ENCODE data around the gene COL6A1. TPM values are rescaled to one million over a fixed set of nuclear protein-coding genes. Genes with fewer than 3 reads are reported as not detected.
"Not testable (repeated sequence)": the region's sequence is repeated elsewhere in the genome, so short reads cannot be mapped to it uniquely, and the experiment has no call there.

Gene COL6A1
- total RNA-seq, 2 donors from 2014 or later: 0.69 to 2.0 TPM

DNA sequence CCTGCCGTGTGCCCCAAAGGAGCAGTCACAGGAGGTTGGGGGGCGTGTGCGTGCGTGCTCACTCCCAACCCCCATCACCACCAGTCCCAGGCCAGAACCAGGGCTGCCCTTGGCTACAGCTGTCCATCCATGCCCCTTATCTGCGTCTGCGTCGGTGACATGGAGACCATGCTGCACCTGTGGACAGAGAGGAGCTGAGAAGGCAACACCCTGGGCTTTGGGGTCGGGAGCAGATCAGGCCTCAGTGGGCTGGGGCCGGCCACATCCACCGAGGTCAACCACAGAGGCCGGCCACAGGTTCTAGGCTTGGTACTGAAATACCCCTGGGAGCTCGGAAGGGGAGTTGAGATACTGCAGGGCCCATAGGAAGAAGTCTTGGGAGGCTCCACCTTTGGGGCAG lies 23.5 kb downstream of the COL6A1 start:
- H3K27ac Mint-ChIP-seq: no peak overlapping the region
- no peak overlapping the region for H3K4me3 Mint-ChIP-seq

GRCh38 chr21:46005481-46005881 lies 23.9 kb downstream of the COL6A1 start:
- Mint-ChIP-seq H3K4me1 (no peaks in the 10 kb centered on the region), H3K9me3 (no peaks in the 10 kb centered on the region), H3K27me3 (no peaks in the 10 kb centered on the region), H3K27ac (no peak overlapping the region), H3K4me3 (no peak overlapping the region), H3K36me3 (ENCODE audit: low read depth) (no peaks in the 10 kb centered on the region)
- ATAC-seq (replicated peaks): no peak

More for the DNA sequence above, 23.5 kb downstream of the COL6A1 start:
- no peaks in the 10 kb centered on the region for H3K4me1 Mint-ChIP-seq
- H3K27me3 Mint-ChIP-seq: no peaks in the 10 kb centered on the region
- no peaks in the 10 kb centered on the region for H3K36me3 Mint-ChIP-seq (ENCODE audit: low read depth)
- H3K9me3 Mint-ChIP-seq: no peaks in the 10 kb centered on the region
- ATAC-seq (replicated peaks): no peak

GRCh38 chr21:46005894-46006546 lies 24.4 kb downstream of the COL6A1 start:
- not testable (repeated sequence) for H3K27ac Mint-ChIP-seq; H3K27me3 Mint-ChIP-seq; H3K36me3 Mint-ChIP-seq (ENCODE audit: low read depth)

DNA sequence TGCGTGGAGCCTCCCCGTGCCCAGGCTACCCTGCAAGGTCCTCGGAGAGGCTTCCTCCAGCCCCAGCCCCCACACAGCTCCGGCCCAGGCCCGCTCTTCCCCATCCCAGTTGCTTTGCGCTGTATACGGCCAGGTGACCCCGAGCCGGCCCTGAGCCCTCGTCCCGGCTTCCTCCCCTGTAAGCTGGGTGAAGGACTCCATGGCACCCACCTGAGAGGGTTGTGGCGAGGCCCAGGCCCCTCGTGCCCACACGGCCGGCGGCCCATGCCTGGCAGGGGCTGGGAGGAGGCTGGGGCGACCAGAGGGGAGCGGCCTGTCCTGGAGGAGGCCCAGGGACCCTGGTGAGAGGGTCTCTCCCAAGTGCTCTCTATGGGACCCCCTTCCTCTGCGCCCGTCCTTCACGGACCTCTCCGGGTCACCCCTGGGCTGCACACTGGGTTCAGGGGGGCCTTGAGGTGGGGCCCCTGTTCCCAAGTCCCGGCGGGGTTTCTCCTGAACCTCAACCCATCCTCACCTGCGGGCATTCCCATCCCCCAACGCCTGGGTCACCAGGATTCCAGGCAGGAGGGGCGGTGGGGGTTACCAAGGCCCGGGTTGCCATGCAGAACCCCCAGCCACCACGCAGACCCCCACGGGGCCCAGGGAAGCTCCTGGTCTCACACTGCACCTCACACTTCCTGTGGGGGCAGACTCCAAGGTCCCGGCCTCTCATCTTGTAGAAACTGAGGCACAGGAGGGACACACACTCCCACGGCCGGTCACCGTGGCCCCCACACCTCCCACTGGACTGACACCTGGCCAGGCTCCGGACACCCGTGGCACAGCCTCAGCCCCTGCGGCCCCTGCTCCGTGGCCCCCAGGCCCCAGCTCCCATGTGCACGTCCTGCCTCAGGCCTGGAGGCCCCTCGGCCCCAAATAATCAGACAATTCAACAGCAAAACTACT lies 25.2 kb downstream of the COL6A1 start:
- Mint-ChIP-seq H3K27me3 (no peaks in the 10 kb centered on the region), H3K27ac (no peak overlapping the region), H3K4me1 (no peaks in the 10 kb centered on the region), H3K4me3 (no peak overlapping the region), H3K9me3 (no peaks in the 10 kb centered on the region), H3K36me3 (ENCODE audit: low read depth) (no peaks in the 10 kb centered on the region)
- ATAC-seq (replicated peaks): no peak

More at GRCh38 chr21:46005894-46006546, 24.4 kb downstream of the COL6A1 start:
- H3K9me3 Mint-ChIP-seq; H3K4me1 Mint-ChIP-seq; ATAC-seq (replicated peaks); H3K4me3 Mint-ChIP-seq: not testable (repeated sequence)

DNA sequence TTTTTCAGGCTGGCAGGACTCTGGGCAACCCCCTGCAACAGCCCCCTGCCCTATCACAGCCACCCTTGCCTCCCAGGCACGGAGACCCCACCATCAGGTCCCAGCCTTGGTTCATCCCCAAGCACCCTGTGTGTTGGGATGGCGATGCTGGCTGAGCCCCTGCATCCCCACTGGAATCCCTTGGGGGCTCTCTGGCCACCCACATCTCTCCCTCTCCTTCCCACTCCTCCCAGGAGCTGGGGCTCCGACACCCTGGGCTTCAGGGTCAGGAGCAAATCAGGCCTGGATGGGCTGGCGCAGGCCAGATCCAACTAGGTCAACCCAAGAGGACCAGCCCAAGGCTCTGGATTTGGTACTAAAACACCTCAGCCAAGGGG lies 25.9 kb downstream of the COL6A1 start:
- no peak for ATAC-seq (replicated peaks)
- H3K27me3 Mint-ChIP-seq: no peaks in the 10 kb centered on the region
- no peaks in the 10 kb centered on the region for H3K36me3 Mint-ChIP-seq (ENCODE audit: low read depth)
- no peak overlapping the region for H3K4me3 Mint-ChIP-seq
- H3K9me3 Mint-ChIP-seq: no peaks in the 10 kb centered on the region
- H3K27ac Mint-ChIP-seq: no peak overlapping the region
- no peaks in the 10 kb centered on the region for H3K4me1 Mint-ChIP-seq

DNA sequence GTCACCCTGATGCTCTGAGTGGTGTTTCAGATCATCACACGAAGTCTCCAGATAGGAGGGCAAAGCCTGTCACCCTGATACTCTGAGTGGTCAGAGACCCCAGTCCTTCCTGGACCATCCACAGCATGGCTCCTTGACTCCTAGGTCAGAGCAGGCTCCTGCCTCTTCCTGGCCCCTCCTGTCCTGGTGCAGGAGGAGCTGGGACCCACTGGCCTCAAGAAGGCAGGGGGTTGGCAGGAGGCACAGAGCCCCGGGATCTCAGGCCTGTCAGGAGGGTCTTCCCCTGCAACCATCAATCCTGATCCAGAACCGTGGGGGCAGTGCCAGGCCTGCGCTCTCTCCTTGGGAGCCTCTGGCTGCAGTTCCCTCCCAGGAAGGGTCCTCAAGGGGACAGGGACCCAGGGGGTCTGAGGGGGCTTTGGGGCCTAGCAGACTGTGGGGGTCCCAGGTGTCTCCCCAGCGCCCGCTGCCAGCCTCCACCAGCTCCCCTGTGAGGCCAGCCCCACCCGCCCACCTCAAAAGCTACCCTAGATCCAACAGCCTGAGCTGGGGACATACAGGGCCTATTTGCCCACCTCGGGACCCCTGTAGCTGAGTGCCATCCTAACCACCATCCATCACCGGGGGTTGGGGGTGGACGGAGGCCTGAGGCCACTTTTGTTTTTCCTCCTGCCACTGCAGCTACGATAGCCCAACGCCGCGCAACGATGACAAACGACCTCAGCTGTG lies 27.5 kb downstream of the COL6A1 start:
- no peak for ATAC-seq (replicated peaks)
- no peak overlapping the region for H3K27ac Mint-ChIP-seq
- no peaks in the 10 kb centered on the region for H3K4me1 Mint-ChIP-seq
- no peaks in the 10 kb centered on the region for H3K9me3 Mint-ChIP-seq
- H3K36me3 Mint-ChIP-seq (ENCODE audit: low read depth): no peaks in the 10 kb centered on the region
- no peaks in the 10 kb centered on the region for H3K27me3 Mint-ChIP-seq
- no peak overlapping the region for H3K4me3 Mint-ChIP-seq

- no peak overlapping the region for H3K4me3 Mint-ChIP-seq
- ATAC-seq (replicated peaks): no peak
- H3K27me3 Mint-ChIP-seq: peaks cover 5% of the 10 kb centered on the region
- H3K36me3 Mint-ChIP-seq (ENCODE audit: low read depth): no peaks in the 10 kb centered on the region
- no peaks in the 10 kb centered on the region for H3K9me3 Mint-ChIP-seq
- no peaks in the 10 kb centered on the region for H3K4me1 Mint-ChIP-seq
- no peak overlapping the region for H3K27ac Mint-ChIP-seq
These were observed 28.6 kb downstream of the COL6A1 start for GRCh38 chr21:46009951-46010705.

DNA sequence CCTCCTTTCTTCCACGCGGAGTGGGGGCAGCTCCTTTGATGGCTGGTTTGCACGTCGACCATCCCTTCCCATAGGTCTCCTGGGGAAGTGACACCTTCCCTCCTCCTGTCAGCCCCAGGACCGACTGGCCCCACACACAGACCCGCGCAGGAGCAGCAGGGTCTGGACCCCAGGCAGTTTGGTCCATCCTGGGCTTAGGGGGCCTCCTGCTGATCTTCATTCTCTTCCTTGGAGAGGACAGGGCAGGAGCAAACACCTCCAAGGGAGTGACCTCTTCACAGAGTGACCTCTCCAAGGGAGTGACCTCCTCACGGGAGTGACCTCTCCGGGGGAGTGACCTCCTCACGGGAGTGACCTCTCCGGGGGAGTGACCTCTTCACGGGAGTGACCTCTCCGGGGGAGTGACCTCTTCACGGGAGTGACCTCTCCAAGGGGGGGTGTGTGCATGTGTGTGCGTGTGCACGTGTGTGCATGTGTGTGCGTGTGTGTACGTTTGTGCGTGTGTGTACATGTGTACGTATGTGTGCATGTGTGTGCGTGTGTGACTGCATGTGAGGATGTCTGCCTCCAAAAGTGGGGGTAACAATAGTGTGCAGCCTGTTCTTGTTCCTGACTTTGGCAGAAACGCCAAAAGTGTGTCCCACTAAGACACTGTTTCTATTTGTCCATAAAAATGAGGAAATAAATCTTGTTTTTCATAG lies 29.8 kb downstream of the COL6A1 start:
- no peak overlapping the region for H3K4me3 Mint-ChIP-seq
- H3K27me3 Mint-ChIP-seq: peaks cover 9% of the 10 kb centered on the region
- H3K9me3 Mint-ChIP-seq: no peaks in the 10 kb centered on the region
- no peaks in the 10 kb centered on the region for H3K36me3 Mint-ChIP-seq (ENCODE audit: low read depth)
- no peak for ATAC-seq (replicated peaks)
- H3K4me1 Mint-ChIP-seq: no peaks in the 10 kb centered on the region
- H3K27ac Mint-ChIP-seq: no peak overlapping the region

DNA sequence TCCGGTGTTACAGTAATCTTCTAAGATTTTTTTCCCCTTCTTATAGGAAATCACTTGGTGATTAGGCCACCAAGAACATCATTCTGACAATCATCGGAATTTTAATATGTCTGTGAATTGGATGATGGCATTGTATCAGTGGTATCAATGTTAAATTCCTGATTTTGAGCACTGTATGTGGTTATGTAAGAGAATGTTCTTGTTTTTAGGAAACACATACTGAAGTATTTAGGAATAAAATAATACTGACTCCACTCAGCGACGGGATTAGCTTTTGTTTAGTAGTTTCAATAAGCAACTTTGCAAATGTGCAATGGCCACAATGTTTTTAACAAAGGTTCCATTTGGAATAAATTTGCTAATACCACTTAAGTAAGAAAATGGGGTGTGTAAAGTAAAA lies 30.6 kb downstream of the COL6A1 start:
- Mint-ChIP-seq H3K27ac (no peak overlapping the region), H3K4me1 (no peaks in the 10 kb centered on the region), H3K9me3 (no peaks in the 10 kb centered on the region), H3K36me3 (ENCODE audit: low read depth) (no peaks in the 10 kb centered on the region), H3K4me3 (no peak overlapping the region), H3K27me3 (peaks cover 16% of the 10 kb centered on the region)
- ATAC-seq (replicated peaks): no peak

DNA sequence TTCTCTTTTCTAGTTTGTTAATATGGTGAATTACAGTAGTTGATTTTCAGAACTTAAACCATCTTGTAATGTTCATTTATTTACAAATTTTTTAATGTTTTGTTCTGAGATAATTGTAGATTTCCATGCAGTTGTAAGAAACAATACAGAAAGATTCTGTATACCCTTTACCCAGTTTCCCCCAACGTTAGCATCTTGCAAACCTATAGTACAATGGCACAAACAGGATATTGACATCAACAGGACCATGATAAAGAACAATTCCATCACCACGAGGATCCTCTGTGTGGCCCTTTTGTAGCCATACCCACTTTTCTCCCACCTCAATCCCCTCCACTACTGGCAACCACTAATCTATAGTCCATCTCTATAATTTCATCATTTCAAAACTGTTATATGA lies 33.3 kb downstream of the COL6A1 start:
- Mint-ChIP-seq H3K4me3 (no peak overlapping the region), H3K9me3 (no peaks in the 10 kb centered on the region), H3K36me3 (ENCODE audit: low read depth) (no peaks in the 10 kb centered on the region), H3K27me3 (peaks cover 36% of the 10 kb centered on the region), H3K27ac (no peak overlapping the region), H3K4me1 (no peaks in the 10 kb centered on the region)
- ATAC-seq (replicated peaks): no peak

DNA sequence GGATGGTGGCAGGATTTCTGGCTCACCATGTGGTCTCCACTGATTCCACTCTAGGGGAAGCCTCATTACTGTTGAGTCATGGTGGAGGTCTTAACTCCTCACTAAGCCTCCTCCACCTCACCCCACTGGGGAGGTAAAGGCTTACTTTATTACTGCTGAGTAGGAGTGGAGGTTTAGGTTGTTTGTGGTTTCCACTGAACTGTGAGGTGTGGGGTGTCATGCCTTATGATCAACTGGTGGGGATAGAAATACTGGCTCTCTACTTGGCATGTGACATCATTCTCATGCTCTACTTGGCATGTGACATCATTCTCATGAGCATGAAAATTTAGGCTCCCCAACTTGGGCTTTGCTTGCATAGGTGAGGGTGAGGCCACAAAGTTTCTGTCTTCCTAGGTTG lies 35.6 kb downstream of the COL6A1 start:
- Mint-ChIP-seq H3K36me3 (ENCODE audit: low read depth) (no peaks in the 10 kb centered on the region), H3K9me3 (no peaks in the 10 kb centered on the region), H3K4me3 (no peak overlapping the region), H3K27ac (no peak overlapping the region), H3K27me3 (peaks cover 45% of the 10 kb centered on the region), H3K4me1 (no peaks in the 10 kb centered on the region)
- ATAC-seq (replicated peaks): no peak

GRCh38 chr21:46017695-46018094 lies 36.1 kb downstream of the COL6A1 start:
- ATAC-seq (replicated peaks): no peak
- H3K27ac Mint-ChIP-seq: no peak overlapping the region
- no peaks in the 10 kb centered on the region for H3K9me3 Mint-ChIP-seq
- no peak overlapping the region for H3K4me3 Mint-ChIP-seq
- H3K4me1 Mint-ChIP-seq: no peaks in the 10 kb centered on the region
- H3K27me3 Mint-ChIP-seq: peaks cover 45% of the 10 kb centered on the region
- no peaks in the 10 kb centered on the region for H3K36me3 Mint-ChIP-seq (ENCODE audit: low read depth)

GRCh38 chr21:46018615-46019014 lies 37.0 kb downstream of the COL6A1 start:
- H3K27ac Mint-ChIP-seq: no peak overlapping the region
- H3K4me1 Mint-ChIP-seq: no peaks in the 10 kb centered on the region
- peaks cover 45% of the 10 kb centered on the region for H3K27me3 Mint-ChIP-seq
- H3K4me3 Mint-ChIP-seq: no peak overlapping the region
- no peaks in the 10 kb centered on the region for H3K9me3 Mint-ChIP-seq
- H3K36me3 Mint-ChIP-seq (ENCODE audit: low read depth): no peaks in the 10 kb centered on the region
- ATAC-seq (replicated peaks): no peak

DNA sequence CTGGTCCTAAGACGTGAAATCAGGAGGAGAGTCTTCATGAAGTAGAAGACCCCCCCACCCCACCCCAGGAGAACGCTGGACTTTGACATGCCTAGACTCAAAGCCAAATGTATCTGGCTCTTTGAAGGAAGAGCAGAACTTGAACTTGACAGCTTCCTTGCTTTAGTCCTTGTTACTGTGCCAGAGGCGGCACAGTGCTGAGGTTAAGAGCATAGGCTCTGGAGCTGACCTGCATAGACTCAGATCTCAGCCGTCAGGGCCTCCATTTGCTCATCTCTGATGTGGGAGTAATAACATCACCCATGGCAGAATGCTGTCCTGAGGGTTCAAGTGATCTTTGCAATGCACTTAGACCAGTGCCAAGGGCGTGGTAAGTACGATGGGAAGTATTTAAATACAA lies 39.0 kb downstream of the COL6A1 start:
- Mint-ChIP-seq H3K9me3 (no peaks in the 10 kb centered on the region), H3K27ac (no peak overlapping the region), H3K36me3 (ENCODE audit: low read depth) (no peaks in the 10 kb centered on the region), H3K27me3 (peaks cover 42% of the 10 kb centered on the region), H3K4me1 (no peaks in the 10 kb centered on the region), H3K4me3 (no peak overlapping the region)
- no peak for ATAC-seq (replicated peaks)
